ENCODE measurements around the gene RBM19.
"Not testable (repeated sequence)": the region's sequence is repeated elsewhere in the genome, so short reads cannot be mapped to it uniquely, and the experiment has no call there.

Gene RBM19

DNA sequence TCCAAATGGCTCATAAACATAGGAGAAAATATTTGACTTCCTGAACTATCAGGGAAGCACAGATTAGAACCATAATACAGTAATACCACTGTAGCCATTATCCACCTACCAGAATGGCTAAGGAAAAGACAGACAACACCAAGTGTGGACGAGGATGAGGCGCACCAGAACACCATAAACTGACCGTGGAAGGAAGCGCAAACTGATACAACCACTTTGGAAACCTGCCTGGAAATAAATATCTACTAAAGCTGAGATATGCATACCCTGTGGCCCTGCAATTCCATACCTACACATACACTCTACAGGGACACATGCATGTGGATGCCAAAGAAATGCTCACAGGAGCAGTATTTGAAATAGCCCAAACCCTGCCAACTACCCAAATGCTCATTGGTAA lies 60.3 kb downstream of the RBM19 start:
- no peak for DNase-seq (ENCODE audit: low spot score)

- DNase-seq (ENCODE audit: low spot score): no peak
These were observed 62.7 kb downstream of the RBM19 start for GRCh38 chr12:113903381-113903863.

DNA sequence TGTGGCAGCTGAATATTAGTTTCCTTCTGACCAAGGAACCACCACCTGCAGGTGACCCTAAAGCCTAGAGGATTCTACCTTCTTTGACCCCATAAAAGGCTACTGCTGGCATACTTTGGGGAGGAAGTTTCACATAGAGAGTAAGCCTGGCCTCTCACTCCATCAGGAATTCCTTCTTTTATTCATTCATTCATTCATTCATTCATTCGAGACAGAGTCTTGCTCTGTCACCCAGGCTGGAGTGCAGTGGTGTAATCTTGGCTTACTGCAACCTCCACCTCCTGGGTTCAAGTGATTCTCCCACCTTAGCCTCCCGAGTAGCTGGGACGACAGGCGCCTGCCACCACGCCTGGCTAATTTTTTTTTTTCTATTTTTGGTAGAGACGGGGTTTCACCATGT lies 64.8 kb downstream of the RBM19 start:
- not testable (repeated sequence) for DNase-seq (ENCODE audit: low spot score)

GRCh38 chr12:113900716-113901115 lies 65.4 kb downstream of the RBM19 start:
- DNase-seq (ENCODE audit: low spot score): no peak

DNA sequence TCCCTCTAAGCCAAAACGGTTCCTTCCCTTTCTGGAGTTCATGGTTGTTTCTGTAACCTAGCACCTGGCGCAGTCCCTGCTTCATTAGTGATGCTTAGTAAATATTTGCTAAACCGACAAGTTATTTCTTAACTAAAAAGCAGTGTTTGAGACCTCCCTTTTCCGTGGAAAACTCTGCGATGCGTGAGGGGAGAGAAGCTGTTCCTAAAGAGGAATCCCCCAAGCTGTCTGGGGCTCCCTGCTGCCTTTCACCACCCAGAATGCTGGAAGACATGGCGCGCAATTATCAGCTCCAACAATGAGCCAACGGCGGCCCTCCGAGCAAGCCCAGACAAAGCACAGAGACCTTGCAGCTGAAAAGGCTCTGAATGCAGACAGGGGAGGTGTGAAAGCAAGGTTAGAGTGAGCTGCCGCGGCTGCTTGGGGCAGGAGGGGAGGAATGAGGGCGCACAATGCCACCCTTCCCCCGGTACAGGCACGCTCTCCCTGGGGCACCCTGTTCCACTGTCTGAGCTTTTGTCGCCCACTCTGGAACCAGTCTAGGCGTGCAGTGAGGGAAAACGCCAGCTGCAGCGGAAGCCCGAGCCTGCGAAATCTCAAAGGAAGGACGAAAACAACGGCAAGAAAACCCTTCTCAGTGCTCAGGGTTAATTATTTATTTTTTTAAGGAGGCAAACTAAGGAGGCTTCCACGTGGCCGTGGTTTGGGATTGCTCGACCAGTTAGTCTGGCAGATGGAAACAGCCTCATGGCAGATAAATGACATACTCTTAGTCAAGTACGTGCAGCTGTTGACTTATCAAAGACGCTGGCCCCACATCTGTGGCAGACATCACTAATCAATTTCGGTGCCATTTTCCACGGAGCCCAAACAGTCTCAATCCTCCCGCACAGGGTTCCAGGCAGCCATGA lies 66.3 kb downstream of the RBM19 start:
- DNase-seq (ENCODE audit: low spot score): no peak

DNA sequence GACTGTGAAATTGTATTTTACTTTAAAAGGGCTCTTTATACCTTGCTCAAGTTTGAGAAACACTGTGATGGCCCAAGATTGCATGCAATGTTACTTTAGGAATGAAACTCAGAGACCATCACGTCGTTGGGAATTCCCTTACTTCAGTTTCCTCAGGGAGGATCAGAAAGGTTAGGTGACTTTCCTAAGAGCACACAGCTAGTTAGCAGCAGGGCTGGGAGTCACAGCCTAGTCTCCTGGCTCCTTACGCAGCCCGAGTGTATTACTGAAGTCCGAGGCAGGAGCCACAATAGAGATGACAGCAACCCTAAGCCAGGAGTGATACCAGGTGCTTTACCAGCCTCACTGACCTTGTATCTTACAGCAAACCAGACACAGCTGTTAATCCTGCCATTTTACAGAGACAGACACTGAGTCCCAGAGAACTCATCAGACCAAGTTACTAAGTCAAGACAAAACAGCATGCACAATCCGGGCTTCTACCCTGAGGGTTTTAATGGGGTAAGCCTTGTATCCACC lies 67.0 kb downstream of the RBM19 start:
- no peak for DNase-seq (ENCODE audit: low spot score)

GRCh38 chr12:113898466-113898865 lies 67.7 kb downstream of the RBM19 start:
- no peak for DNase-seq (ENCODE audit: low spot score)

DNA sequence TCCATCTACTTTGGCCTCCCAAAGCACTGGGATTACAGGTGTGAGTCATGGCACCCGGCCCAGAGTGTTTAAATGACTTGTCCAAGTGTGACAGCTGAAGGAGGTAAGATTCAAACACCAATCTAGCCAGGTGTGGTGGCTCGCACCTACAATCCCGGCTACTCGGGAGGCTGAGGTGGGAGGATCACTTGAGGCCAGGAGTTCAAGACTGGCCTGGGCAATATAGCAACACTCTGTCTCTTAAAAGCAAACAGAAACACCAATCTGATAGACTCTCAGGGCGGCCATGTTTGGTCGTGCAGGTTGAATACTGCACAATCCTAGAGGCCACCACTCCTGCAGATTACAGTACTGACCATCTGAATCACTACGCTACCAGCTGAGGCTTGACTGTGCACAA lies 68.7 kb downstream of the RBM19 start:
- no peak for DNase-seq (ENCODE audit: low spot score)

DNA sequence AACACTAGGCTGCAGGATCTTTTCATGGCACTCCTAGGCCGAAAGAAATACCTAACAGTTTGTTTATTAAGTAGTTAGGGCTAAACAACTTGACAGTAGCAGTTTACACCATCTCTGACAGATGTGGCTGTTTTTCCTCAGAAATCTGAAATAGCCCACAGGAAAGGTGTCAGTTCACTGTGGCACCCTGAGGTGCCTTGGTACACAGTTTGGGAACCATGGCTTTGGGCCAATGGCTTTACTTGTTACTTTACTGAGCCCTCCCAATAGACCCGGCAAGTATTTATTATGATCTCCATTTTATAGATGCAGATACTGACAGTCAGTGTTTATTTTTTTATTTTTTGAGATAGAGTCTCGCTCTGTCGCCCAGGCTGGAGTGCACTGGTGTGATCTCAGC lies 69.3 kb downstream of the RBM19 start:
- no peak for DNase-seq (ENCODE audit: low spot score)

DNA sequence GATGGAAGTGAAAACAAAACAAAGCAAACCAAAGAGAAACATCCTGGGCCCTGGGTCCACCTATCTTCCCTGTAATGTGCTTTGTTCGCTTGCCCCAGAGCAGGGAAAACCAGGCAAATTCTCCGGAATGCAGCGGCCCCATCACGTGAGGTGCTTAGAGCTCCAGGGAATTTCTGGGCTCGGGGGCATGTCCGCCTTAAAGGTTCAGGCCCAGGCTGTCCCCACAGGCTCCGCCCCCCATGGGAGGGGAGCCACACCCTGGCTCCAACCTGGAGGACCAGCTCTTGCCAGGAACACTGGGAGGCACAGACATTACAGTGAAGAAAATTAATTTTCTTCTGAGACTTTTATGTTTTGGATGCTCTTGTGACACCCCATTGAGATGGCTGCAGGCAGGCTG lies 69.9 kb downstream of the RBM19 start:
- no peak for DNase-seq (ENCODE audit: low spot score)

DNA sequence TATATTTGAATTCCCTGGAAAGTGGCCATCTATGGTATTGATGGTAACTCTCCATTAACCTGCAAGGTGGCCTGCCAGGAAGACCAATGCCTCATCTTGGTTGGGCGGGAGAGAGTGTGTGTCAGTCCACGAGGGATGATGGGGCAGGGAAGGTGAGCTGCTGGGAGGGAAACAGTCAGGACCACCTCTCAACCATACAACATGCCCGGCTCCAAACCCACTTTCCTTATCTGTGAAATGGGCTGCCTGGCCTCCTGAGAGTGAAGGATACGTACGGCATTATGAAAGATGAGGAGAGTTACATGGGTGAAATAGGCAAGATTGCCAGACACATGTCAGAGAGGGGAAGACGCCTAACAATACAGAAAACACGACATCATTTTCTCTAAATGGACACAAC lies 70.9 kb downstream of the RBM19 start:
- no peak for DNase-seq (ENCODE audit: low spot score)

DNA sequence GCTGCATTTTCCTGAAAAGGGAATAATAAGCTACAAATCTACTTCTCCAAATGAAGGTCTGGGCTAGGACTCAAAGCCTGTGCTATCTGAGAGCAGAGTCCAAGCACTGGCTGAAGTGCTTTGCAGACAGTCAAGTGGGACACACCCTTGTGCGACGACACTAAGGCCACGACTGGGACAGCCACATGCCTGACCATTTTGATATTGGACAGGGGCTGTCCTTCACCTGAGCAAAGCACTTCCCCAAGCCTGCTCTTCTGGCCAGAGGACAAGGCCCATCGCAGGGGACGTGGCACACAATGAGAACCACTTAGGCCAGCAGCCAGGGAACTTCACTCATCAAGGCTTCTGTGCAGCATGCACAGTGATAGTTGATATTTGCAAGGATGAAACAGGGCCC lies 71.4 kb downstream of the RBM19 start:
- no peak for DNase-seq (ENCODE audit: low spot score)

GRCh38 chr12:113893221-113893620 lies 72.9 kb downstream of the RBM19 start:
- no peak for DNase-seq (ENCODE audit: low spot score)

- DNase-seq (ENCODE audit: low spot score): no peak
These were observed 73.6 kb downstream of the RBM19 start for GRCh38 chr12:113892556-113892955.

GRCh38 chr12:113891739-113892520 lies 74.2 kb downstream of the RBM19 start:
- DNase-seq (ENCODE audit: low spot score): no peak

GRCh38 chr12:113891167-113891692 lies 74.9 kb downstream of the RBM19 start:
- no peak for DNase-seq (ENCODE audit: low spot score)

DNA sequence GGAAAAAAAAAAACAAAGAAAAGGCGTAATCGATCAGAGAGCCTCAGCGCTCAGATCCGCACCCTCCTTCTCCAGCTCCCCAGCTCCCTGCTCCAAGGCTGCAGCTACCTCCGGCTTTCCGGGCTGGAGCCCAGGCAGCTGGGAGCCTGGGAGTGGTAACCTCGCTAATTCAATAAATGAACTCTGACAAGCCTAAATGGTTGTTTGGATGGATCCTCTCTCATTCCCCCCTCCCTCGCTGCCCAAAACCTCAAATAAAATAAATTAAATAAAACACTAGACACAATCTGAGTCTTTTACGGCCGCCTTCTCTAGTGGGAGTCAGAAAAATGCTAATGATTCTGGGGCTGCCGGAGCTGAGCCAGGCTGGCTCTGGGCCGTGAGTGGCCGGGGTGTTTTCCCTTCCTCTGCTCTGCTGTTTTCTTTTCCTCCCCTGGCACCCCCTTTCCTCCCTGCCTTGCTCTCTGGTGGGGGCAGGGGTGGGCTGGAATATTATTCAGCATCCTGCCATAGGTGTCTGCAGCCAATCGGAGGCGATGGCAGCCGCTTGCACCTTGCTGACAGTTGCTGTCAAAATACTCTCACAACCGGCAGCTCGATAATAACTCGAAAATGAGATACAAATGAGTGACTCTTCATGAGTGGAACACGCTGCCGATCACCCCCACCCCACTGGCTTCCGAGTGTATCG lies 76.1 kb downstream of the RBM19 start:
- DNase-seq (ENCODE audit: low spot score): no peak

DNA sequence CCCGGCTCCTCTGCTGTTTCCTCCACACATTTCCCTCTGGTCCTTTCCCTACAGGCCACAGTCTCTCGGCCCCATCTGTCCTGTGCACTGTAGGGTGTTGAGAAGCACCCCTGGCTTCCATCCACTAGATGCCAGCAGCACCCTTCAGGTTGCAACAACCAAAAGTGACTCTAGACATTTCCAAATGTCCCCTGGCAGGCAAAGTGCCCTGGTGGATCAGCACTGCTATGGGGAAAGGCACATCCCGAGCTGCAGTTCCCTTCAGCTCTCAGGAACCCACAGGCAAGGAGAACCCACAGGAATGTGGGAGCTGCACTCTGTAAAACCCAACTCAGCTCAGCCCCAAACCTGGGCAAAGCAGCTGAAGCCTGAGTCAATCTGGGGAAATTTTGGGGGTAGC lies 77.0 kb downstream of the RBM19 start:
- DNase-seq (ENCODE audit: low spot score): peak; percentile 26

DNA sequence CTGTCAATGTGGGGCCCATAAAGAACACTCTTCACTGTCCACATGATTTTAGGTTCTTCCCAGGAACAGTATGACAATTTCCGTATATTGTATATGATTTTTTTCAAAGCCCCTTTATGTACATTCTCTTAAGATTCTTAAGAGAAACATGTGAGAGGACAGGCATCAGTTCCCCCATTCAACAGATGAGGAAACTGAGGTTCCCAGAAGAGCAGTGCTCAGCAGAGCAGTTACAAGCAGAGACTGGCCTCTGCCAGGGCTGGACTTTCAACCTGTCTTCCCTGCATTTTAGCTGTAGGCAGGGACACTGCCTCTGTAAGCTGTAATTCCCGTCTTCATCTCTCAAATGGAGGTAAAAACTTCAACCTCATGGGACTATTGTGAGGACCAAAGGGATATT lies 77.7 kb downstream of the RBM19 start:
- DNase-seq (ENCODE audit: low spot score): no peak

GRCh38 chr12:113887906-113888305 lies 78.2 kb downstream of the RBM19 start:
- DNase-seq (ENCODE audit: low spot score): no peak

GRCh38 chr12:113886721-113887120 lies 79.4 kb downstream of the RBM19 start:
- DNase-seq (ENCODE audit: low spot score): no peak

GRCh38 chr12:113884392-113884791 lies 81.7 kb downstream of the RBM19 start:
- DNase-seq (ENCODE audit: low spot score): no peak

Data from hepatic stellate cell (primary cell).